Germinal center (tissue), 1 donor: ENCODE data around the gene FCHSD2.
"Not testable (repeated sequence)": the region's sequence is repeated elsewhere in the genome, so short reads cannot be mapped to it uniquely, and the experiment has no call there.

Experiments used
- DNase-seq: peaks from one replicate; pipeline ENCODE4 v3.0.0; 2012; ENCODE audit warnings: mixed read lengths, low spot score

Gene FCHSD2

DNA sequence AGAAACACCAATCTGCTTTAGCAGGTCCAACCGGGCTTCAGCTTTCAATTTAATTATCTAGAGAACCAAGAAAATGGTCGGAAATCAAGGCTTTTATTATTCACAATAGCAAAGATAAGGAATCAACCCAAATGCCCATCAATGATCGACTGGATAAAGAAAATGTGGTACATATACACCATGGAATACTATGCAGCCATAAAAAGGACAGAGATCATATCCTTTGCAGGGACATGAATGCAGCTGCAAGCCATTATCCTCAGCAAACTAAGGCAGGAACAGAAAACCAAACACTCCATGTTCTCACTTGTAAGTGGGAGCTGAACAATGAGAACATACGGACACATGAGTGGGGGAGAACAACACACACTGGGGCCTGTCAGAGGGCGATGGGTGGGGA is 274.1 kb downstream of the FCHSD2 start:
- DNase-seq = no peak

DNA sequence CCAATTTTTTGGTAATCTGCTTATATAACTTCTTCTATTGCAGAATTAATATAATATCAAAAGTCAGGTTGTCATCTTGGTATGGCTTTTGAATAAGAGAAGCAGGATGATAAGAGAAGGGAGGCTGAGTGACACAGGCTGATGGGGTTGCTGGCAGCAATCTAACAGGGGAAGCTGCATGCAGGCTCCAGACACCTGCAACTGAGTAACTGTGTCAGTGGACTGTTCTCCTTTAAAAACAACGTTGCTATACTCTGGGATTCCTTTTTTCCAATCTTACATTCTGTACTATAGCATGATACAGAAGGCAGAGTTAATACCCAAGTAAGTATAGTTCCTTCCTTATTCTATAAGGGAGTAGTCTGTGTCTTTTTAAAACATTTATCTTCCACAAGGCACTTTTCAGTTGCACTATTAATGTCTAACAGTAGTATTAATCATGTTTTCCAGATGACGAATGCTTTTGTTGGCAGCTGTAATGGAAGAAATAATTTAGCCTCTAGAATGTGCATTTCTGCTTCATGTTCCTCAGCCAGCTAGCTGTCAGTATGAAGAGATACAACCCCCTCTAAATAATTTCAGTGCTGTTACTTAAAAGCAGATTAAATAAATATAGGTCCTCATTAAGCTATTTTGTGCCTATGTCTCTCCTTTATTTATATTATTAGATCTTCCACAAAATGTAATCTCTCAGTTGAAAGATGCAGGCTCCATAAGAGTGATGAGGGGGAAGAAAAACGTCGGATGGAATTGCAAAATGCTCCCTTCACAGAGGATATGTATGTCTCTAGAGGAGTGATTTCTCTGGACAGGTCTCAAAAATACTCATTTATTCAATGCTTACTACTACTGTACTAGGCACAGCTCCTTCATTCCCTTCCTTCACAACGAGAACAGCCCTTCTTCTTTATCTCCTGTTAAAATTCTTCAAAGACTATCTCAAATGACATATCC is 277.1 kb downstream of the FCHSD2 start:
- DNase-seq = no peak

DNA sequence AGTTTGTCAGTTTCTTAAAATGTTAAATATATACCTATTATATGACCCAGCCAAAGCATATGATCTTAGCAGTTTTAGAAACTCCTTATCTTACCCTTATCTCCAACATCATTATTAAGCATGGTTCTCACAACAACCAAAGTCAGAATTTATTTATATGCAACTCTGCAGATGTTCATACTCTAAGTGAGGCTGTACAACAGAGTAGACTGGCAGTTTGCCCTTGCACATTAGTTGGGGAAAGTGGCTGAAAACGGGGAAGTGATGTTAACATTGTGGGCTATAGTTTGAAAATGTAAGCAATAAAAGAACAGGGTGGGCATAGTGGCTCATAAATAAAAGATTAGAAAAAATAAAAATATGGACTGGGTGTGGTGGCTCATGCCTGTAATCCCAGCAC is 278.2 kb downstream of the FCHSD2 start:
- no peak for DNase-seq

DNA sequence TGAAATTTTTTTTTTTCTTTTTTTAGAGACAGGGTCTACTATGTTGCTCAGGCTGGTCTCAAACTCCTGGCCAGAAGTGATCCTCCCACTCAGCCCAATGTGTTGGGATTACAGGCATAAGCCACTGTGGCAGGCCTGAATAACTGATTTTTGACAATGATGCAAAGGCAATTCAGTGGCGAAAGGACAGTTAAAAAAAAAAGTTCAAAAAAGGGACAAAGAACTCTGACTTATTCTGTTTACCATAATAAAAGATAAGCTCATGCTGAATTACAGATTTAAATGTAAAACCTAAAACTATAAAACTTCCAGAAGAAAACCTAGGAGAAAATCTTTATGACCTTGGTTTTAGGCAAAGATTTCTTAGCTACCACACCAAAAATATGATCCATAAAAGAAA is 279.0 kb downstream of the FCHSD2 start:
- no peak for DNase-seq

DNA sequence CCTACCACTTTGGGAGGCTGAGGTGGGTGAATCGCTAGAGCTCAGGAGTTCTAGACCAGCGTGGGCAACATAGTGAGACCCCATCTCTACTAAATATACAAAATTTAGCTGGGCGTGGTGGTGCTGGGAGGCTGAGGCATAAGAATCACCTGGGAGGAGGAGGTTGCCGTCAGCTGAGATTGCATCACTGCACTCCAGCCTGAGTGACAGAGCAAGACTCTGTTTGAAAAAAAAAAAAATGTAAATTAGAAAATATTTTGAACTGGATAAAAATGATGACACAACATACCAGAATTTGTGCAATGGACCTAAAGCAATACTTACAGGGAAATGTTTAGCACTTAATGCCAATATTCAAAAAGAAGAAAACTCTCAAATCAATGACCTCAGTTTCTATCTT is 281.5 kb downstream of the FCHSD2 start:
- no peak for DNase-seq

DNA sequence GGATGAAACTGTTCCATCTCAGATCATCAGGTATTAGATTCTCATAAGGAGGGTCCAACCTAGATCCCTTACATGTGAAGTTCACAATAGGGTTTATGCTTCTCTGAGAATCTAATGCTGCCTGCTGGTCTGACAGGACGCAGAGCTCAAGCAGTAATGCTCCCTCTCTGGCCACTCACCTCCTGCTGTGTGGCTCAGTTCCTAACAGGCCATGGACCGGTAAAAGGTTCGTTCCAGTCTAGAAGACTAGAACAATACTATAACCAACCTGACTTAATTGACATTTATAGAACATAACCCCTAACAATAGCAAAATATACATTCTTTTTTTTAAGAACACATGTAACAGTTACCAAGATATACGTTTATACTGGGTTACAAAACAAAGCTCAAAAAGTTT is 282.1 kb downstream of the FCHSD2 start:
- DNase-seq = no peak

DNA sequence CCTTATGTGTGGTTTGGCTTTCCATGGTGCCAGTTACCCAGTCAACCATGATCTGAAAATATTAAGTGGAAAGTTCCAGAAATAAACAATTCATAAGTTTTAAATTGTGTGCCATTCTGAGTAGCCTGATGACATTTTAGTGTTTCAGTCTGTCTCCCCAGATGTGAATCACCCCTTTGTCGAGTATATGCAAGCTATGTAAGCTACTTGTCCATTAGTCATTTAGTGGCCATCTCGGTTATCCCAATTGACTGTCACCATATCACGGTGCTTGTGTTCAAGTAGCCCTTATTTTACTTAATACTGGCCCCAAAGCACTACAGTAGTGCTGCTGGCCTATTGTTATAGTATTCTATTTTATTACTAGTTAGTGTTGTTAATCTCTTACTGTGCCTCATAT is 283.0 kb downstream of the FCHSD2 start:
- DNase-seq = no peak

DNA sequence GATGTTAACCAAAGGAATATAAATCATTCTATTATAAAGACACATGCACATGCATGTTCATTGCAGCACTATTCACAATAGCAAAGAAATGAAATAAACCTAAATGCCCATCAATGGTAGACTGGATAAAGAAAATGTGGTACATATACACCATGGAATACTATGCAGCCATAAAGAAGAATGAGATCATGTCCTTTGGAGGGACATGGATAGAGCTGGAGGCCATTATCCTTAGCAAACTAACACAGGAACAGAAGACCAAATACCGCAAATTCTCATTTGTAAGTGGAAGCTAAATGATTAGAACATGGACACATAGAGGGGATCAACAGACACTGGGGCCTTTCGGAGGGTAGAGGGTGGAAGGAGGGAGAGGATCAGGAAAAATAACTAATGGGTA is 283.9 kb downstream of the FCHSD2 start:
- DNase-seq = not testable (repeated sequence)

DNA sequence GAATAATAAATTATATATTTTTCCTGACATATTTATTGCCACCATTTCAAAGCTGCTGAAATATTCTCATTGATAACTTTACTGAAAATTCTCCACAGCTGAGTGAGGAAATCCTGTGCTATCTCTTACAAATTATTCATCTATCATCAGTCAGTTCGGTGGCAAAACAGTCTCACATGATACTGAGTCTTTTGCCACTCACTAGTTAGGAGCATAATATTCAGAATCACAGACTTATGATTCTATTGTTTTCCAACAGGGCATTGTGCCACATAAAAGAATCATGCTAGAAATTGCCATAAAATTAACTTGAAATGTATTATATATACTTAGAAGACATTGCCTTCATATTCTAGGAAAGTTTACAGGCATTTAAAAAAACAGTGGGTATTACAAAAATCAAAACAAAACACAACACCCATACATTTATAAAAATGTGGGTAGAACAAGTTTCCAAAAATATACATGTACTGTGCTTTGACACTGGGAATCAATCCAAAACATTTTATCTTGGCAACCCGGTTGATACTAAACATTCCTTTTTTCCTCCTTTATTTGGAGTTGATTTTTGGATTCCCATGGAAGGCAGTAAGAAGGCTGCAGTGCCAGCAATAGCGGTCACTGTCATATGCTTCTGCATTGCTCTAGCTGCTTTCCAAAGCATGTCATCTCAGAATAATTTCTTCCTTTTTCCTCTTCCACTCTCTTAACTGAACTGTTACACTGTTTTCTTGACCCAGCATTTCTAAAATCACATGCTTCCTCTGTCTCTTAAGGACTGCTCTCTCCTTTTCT is 285.4 kb downstream of the FCHSD2 start:
- no peak for DNase-seq

DNA sequence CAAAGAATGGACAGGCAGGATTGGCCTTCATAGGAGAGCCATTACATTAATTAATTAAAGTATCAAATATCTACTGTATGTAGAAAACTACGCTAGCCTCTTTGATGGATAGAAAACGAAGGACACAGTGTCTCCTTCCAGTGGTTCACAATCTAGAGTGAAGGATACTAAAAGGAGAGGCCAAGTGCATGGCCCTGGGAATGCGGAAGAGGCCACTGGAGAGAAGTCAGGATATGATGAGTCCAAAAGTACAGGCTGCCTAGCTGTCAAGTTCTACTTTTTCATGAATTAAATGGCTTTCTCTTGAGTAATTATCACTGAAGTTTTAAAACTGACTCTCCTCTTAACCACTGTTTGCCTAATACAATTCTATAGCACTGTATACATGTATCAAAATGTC is 286.1 kb downstream of the FCHSD2 start:
- no peak for DNase-seq

DNA sequence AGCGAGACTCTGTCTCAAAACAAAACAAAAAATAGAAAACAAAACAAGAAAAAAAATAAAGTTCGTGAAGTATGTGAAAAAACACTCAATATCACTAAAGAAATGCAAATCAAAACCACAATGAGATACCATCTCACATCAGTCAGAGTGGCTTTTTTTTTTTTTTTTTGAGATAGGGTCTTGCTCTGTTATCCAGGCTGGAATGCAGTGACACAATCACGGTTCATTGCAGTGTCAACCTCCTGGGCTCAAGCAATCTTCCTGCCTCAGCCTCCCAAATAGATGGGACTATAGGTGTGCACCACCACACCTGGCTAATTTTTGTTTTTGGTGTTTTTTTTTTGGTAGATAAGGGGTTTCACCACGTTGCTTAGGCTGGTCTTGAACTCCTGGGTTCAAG is 290.4 kb downstream of the FCHSD2 start:
- no peak for DNase-seq

DNA sequence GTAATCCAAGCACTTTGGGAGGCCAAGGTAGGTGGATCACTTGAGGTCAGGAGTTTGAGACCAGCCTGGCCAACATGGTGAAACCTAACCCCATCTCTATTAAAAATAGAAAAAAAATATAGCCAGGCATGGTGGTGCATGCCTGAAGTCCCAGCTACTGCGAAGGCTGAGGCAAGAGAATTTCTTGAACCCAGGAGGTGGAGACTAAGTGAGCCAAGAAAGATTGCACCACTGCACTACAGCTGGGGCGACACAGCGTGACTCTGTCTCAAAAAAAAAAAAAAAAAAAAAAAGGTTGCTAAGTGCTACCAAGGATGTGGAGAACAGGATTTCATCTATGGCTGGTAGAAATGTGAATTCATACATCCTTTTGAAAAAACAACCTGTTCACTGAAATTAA is 291.3 kb downstream of the FCHSD2 start:
- DNase-seq = no peak

DNA sequence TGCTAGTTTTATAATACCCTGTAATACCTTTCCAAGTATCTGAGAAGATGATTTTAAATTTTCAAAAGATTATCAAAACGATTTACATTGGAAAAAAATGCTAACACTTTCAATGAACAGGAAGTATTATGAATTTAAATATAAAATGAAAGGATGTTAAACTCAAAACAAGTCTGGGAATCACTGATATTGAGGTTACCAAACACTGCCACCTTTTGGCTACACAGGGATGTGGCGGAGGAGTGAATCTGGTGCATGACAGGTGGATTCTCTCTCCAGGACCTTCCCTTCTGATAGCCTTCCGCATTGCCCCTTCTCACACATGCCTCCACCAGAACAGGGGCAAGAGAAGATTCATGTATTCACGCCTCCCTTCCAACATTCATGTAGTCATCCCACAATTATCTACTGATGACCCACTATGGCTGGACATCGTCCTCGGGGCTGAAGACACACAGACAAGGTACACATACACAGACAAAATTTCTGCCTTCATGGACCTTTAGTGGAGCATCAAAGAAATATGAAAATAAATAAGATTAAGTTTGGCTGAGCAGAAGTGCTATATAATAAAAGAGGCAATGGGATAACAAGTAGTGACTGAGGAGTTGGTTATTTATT is 293.2 kb downstream of the FCHSD2 start:
- DNase-seq = no peak

DNA sequence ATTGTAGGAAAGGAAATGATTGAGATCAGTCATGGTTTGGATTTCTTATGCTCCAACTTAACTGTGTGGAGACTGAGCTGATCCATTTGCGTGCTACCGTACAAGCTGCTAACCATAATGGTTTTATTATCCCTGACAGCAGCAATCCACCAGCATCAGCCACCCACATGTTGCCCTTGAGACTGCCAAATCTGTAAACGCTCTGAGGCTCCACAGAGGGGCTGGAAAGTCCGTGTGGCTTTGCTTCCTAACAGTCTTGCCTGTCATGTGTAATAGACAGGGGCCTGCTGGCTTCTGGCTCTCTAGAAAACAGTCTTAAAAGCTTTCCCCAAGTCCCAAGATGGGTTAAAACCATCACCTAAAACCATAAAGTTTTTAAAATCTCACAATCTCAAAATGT is 297.8 kb downstream of the FCHSD2 start:
- DNase-seq = no peak

DNA sequence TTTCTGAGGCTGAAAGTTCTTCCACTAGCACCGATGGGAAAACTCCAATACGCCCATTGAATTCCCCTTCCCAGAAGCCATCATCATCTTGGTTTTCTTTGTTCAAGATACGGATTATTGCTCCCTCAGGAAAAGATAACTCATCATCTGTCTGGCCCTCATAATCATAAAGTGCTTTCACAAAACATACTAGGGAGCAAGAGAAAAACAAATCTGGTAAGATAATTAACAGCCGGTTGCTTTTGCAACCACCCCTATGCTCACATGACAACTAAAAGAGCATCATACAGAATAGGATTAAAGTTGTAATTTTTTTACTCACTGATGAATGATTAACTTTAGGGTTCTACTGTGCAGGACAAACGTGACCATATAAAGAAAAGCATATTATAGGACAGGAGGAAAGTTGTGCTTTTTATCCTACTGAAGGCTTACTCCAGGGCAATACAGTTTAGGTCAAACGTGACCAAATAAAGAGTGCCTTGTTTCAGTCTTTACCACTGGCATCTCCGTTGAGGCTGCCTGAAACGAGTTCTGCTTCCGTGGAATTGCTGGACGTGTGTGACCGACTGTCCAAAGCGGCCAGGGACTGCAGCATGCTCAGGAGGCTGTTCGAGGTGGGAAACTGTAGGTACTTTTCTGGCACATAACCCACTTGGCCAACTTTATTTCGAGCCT is 299.3 kb downstream of the FCHSD2 start:
- DNase-seq = no peak

DNA sequence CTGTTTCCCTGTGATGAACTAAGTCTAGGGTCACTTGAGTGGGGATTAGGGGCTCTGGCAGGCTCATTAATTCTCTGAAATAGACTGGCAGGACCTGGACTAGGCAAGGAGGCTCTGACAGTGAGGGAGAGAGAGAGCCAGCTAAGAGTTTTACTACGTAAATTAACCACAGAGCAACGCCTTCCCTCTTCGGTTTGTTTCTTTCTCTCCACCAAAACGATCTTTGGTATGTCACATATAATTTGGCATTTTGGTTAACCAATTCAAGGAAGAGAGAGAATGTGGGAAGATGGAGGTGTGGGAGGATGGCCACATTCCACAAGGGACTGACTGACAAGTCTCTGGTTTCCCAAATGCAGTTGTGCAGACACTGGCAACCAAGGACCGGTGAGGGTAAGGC is 300.0 kb downstream of the FCHSD2 start:
- no peak for DNase-seq

DNA sequence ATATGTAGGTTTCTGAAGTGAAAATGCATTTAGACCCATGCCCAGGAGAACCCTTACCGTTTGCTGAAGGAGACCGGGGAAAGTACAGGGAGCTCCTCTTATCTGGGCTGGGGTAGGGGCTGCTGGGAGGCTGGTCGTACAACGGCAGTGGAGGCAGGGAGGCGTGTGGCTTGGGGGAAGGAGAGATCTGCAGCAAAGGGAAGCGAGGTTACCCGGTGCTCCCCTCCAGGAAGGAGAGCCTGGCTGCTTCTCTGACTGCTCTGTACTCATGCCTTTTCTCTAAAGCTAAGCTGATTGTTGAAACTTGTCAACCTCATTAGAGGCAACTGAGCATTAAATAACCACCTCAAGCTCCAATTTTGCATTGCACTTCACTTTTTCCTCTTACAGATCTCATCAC is 300.7 kb downstream of the FCHSD2 start:
- no peak for DNase-seq

DNA sequence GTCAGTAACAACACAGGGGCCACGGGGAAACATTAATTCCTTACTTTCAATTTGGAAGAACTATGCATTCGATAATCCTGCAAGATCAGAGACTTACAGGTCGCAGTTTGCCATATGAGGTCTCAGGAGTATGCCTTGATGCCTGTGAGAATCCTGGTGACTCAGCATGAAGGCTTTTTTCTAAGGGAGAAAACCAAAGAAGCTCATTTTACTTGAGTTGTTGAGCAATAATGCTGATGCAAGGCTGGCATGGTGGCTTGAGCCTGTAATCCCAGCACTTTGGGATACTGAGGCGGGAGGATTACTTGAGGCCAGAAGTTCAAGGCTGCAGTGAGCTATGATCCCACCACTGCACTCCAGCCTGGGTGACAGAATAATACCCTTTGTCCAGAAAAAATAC is 301.3 kb downstream of the FCHSD2 start:
- DNase-seq = no peak

DNA sequence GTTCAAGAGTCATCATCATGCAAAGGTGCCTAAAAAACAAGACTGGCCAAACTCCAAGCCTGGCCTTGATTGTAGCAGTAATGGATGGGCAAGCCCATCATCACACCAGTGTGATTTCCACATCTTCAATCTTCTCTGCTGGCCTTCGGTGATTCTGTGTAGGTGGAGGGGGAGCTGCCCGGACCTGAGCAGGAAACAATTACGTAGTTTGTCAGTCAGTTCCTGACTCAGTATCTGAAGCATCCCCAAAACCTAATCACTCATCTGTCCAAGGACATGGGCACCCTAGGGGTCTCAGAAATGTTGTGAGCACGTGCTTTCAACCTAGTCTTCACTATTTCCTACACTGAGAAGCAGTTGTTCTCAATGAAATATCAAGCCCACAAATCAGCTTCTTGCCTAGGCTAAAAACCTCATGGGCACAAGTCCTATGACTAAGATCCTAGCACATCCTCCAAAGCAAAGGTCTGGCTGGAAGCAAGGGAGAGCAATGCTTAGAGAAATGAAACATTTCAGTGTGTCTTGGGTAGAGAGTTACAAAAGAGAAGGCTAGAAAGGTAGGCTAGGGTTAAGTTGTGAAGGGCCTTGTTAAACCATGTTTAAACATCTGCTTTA is 303.3 kb downstream of the FCHSD2 start:
- no peak for DNase-seq

DNA sequence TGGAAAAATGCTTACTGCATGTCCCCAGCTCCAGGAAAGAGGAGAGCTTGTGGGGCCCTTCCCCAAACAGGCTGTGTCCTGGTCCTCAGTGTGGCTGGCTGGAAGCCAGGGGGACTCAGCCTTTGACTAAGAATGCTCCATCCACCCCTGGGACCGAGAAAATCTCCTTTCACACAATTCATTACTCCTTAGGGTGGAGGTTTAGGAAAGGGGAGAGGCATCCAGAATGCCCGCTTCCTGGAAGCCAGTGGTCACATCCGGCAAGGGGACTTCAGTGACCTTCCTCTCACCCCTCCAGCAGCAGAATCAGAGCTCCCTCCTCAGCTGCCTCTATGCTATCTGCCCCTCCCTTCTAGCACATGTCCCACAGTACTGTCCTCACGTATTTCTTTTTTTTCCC is 306.0 kb downstream of the FCHSD2 start:
- DNase-seq = no peak

DNA sequence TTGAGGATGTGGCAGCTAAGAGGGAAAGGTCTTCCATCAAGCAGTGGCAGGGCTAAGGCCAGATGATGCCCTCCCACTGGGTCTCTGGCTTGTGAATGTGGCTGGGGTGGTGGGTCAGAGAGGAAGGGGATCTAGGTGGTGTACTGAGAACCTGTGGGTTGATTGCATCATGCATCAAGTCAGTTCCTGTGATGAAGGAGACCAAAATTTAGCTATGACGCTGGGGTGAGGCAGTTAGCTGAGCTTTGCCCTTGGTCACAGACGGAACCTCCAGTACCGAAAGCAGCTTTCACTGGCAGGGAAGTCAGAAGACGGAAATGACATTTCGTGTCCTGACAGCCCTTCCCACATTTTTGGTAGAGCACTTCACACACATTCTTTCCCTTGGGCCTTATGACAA is 307.2 kb downstream of the FCHSD2 start:
- DNase-seq = no peak
